Psoas muscle (tissue), 8 donors: ENCODE data around the gene PRPF6. TPM values are rescaled to one million over a fixed set of nuclear protein-coding genes. Genes with fewer than 3 reads are reported as not detected.

Experiments used
- ATAC-seq, 4 donors: fragments of 200-7000 bp; cut with Tn5 transposase; one replicate each; pipeline ENCODE4 v1.9.1; 2020; ENCODE audit warnings: moderate library complexity in 3 of 4, mild to moderate bottlenecking in 2 of 4
- DNase-seq, 2 donors: peaks; one replicate each; pipeline ENCODE4 v3.0.0-alpha.2; 2020
- H3K27ac ChIP-seq: fragments of 200-600 bp; one replicate; pipeline ENCODE4 v1.8.0; 2022
- H3K27me3 ChIP-seq, 3 donors: fragments of 200-600 bp in 1 of 3; one replicate each; pipeline versions ENCODE4 v1.6.1 to v1.8.0; 2013 to 2022; ENCODE audit warnings: low read length in 2 of 3, mild to moderate bottlenecking in 2 of 3, moderate library complexity in 1 of 3; ENCODE audit not compliant: insufficient read depth in 3 of 3
- H3K36me3 ChIP-seq, 2 donors: fragments of 200-600 bp in 1 of 2; one replicate each; pipeline versions ENCODE4 v1.6.1 to v1.8.0; 2013 to 2022; ENCODE audit warnings: low read depth in 1 of 2, mild to moderate bottlenecking in 1 of 2, moderate library complexity in 1 of 2; ENCODE audit not compliant: insufficient read depth in 1 of 2
- H3K4me1 ChIP-seq: fragments of 200-600 bp; one replicate; pipeline ENCODE4 v1.8.0; 2022
- H3K4me3 ChIP-seq: fragments of 200-600 bp; one replicate; pipeline ENCODE4 v1.8.0; 2022; ENCODE audit warnings: mild to moderate bottlenecking
- H3K9me3 ChIP-seq: fragments of 200-600 bp; one replicate; pipeline ENCODE4 v1.8.0; 2022
- CTCF ChIP-seq: fragments of 200-600 bp; IDR thresholded peaks from one replicate; pipeline ENCODE4 v1.8.0; 2022; ENCODE audit warnings: antibody characterized with exemption
- WGBS, 3 donors: extraction: QIAGEN DNeasy Blood & Tissue Kit; methylation state at CpG; one replicate each; pipeline versions ENCODE4 v1.1.6 to v1.1.7; 2013; 5-methylcytosine and 5-hydroxymethylcytosine counted together
- intact Hi-C, 2 donors: fragments of 100-400 bp; cut with DNase I; formaldehyde crosslinking; loops; one replicate each; pipeline versions ENCODE4 v1.11.0 to v1.14.2; 2022
- polyA plus RNA-seq, 3 donors: library from polyadenylated mRNA; stranded (reverse); fragments of 200-250 nt; gene quantifications; one replicate each; pipeline ENCODE4 v1.2.3, GENCODE V29; 2013
- total RNA-seq, 4 donors: library from RNA; stranded (reverse); fragmentation: NEBNext Ultra II Directional in 2 of 4; extraction: Animal tissue kit (Norgen Biotek cat#: 25700) in 2 of 4; gene quantifications; one replicate each; pipeline versions ENCODE4 v1.2.1 to v1.2.4, GENCODE V29; 2021 to 2023
- donor health status: healthy with polysubstance abuse.
- donor health status: DM: no; HTN: no; CAD: no; lungs with moderate emphysema.
- donor health status: Bipolar disorder and iron deficiency.
- donor health status: healthy.
- donor health status: DM: yes; HTN: yes; CAD: no.
- donor health status: DM: no; HTN: no; CAD: no.
- donor health status: DM: no; HTN: no; CAD: no.
- donor health status: DM: yes; HTN: yes; CAD: no.

Gene PRPF6
- total and polyA plus RNA-seq, 7 donors, result 38.8 to 75.4 (median 56.8) TPM

- ATAC-seq (no peak), DNase-seq (no peak)
- intact Hi-C loops, result loop anchor here in 1 of 2 donors (5.0 kb wide), 1 partner anchor 85 kb away; no protein-coding TSS in a partner anchor
- H3K36me3 ChIP-seq, result peaks cover 0 to 26% of the 10 kb centered on the region in 2 donors
- peaks cover 10% of the 10 kb centered on the region for H3K4me1 ChIP-seq
- H3K4me3 ChIP-seq, result peak overlapping the region; percentile 67
- H3K9me3 ChIP-seq, result no peaks in the 10 kb centered on the region
- TF ChIP-seq CTCF, result no peak
- peaks cover 0 to 62% (median 21%) of the 10 kb centered on the region in 3 donors for H3K27me3 ChIP-seq
- 7 to 8% (median 7%) methylated on average over 35 to 36 of the region's 36 CpGs for WGBS, 3 donors
- no peak overlapping the region for H3K27ac ChIP-seq
Measured at GRCh38 chr20:64037498-64038213, 56.7 kb downstream of the PRPF6 start.

GRCh38 chr20:64038224-64038564, 57.3 kb downstream of the PRPF6 start:
- peaks cover 0 to 21% of the 10 kb centered on the region in 2 donors for H3K36me3 ChIP-seq
- no peaks in the 10 kb centered on the region for H3K9me3 ChIP-seq
- peaks cover 10% of the 10 kb centered on the region for H3K4me1 ChIP-seq
- DNase-seq (no peak), ATAC-seq (peak in 3 of 4 donors; percentile 3 to 13 (median 5))
- no peak for TF ChIP-seq CTCF
- WGBS, 3 donors, result 0 to 2% (median 1%) methylated on average over 21 to 30 of the region's 30 CpGs
- H3K27me3 ChIP-seq, result peaks cover 0 to 66% (median 21%) of the 10 kb centered on the region in 3 donors
- H3K27ac ChIP-seq, result peak overlapping the region; percentile 67
- peak overlapping the region; percentile 67 for H3K4me3 ChIP-seq
- intact Hi-C loops, result loop anchor here in 1 of 2 donors (5.0 kb wide), 1 partner anchor 84 kb away; no protein-coding TSS in a partner anchor

- TF ChIP-seq CTCF, result peak; percentile 60
- no peaks in the 10 kb centered on the region for H3K9me3 ChIP-seq
- H3K4me1 ChIP-seq, result peaks cover 10% of the 10 kb centered on the region
Measured at GRCh38 chr20:64038565-64039292, 57.8 kb downstream of the PRPF6 start.

GRCh38 chr20:64039293-64040160, 58.6 kb downstream of the PRPF6 start:
- Histone ChIP-seq H3K36me3 (peaks cover 0 to 8% of the 10 kb centered on the region in 2 donors), H3K27ac (peak overlapping the region; percentile 58), H3K4me3 (peak overlapping the region; percentile 67), H3K4me1 (peaks cover 10% of the 10 kb centered on the region), H3K27me3 (peaks cover 0 to 74% (median 21%) of the 10 kb centered on the region in 3 donors), H3K9me3 (no peaks in the 10 kb centered on the region)
- no peak for TF ChIP-seq CTCF
- intact Hi-C loops, result loop anchor here (1.0 to 5.0 kb wide), 2 partner anchors 81 to 83 kb away; no protein-coding TSS in a partner anchor
- WGBS, 3 donors, result 8 to 13% (median 9%) methylated on average over 14 to 17 of the region's 17 CpGs
- DNase-seq, result no peak
- ATAC-seq, result peak; percentile 22 to 45 (median 36)

More at GRCh38 chr20:64038565-64039292, 57.8 kb downstream of the PRPF6 start:
- H3K27me3 ChIP-seq, result peaks cover 0 to 71% (median 21%) of the 10 kb centered on the region in 3 donors
- intact Hi-C loops, result loop anchor here (1.0 to 5.0 kb wide), 2 partner anchors 82 to 84 kb away; no protein-coding TSS in a partner anchor
- H3K4me3 ChIP-seq, result peak overlapping the region; percentile 67
- peak; percentile 73 to 85 for DNase-seq
- H3K27ac ChIP-seq, result peak overlapping the region; percentile 67
- H3K36me3 ChIP-seq, result peaks cover 0 to 16% of the 10 kb centered on the region in 2 donors
- ATAC-seq, result peak; percentile 81 to 88 (median 84)
- 0 to 1% (median 1%) methylated on average over 53 to 91 of the region's 91 CpGs for WGBS, 3 donors
